Measurements from ENCODE around the gene PPM1G.

- TF ChIP-seq CTCF (IDR thresholded peaks at IDR 0.05) (no peak), POLR2A (IDR thresholded peaks at IDR 0.05) (no peak)
Measured at GRCh38 chr2:27409321-27410073, at the start of gene PPM1G.
